ENCODE results near the gene NCKAP5. TPM values are rescaled to one million over a fixed set of nuclear protein-coding genes. Genes with fewer than 3 reads are reported as not detected.

Gene NCKAP5
- total and polyA plus RNA-seq, 9 donors, result 0.80 to 2.7 (median 2.2) TPM

DNA sequence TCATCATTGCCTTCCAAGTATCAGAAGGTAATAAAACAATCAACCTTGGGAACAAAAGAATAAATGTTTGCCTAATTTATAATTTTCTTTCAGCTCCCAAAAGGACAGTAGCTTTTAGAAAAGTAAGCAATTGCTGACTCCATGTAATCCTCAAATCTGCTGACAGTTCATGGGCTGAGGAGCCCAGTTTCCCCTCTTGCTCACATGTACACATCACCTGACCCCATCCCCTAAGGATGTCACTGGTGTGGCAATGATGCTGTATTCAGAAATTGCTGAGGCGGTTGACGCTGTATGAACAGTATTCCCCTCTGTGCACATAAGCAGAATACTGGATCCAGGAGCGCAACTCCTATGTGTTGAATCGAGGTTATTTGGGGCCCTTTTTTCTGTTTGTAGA, 842.1 kb downstream of the NCKAP5 start:
- WGBS, 3 donors, result 95 to 97% (median 96%) methylated on average over 4 of the region's 4 CpGs

DNA sequence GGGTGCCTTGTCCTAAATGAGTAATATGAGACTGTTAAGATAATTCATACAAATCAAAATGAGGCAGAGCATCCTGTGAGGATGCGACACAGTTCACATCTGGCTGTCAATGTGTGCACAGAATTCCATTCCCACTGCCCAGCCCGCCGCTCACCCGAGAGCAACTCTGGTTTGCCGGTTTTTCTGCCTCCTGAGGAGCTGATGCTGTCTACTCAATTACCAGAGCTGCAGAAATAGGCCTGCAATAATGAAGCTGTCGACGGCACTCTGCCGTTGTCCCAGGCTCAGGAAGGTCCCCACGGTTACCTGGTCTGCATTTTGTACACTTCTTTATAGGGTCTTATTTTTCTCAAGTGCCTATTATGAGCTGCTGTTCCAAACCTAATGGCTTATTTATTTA, 842.5 kb downstream of the NCKAP5 start:
- no peaks in the 10 kb centered on the region for H3K27me3 ChIP-seq
- no peaks in the 10 kb centered on the region for H3K9me3 ChIP-seq
- no peak overlapping the region for H3K27ac ChIP-seq
- WGBS, 3 donors, result 83 to 86% (median 84%) methylated on average over 9 of the region's 9 CpGs
- TF ChIP-seq EP300 (IDR thresholded peaks at IDR 0.05) (no peak), POLR2A (IDR thresholded peaks at IDR 0.05) (no peak)
- TF ChIP-seq, protein P1, sequence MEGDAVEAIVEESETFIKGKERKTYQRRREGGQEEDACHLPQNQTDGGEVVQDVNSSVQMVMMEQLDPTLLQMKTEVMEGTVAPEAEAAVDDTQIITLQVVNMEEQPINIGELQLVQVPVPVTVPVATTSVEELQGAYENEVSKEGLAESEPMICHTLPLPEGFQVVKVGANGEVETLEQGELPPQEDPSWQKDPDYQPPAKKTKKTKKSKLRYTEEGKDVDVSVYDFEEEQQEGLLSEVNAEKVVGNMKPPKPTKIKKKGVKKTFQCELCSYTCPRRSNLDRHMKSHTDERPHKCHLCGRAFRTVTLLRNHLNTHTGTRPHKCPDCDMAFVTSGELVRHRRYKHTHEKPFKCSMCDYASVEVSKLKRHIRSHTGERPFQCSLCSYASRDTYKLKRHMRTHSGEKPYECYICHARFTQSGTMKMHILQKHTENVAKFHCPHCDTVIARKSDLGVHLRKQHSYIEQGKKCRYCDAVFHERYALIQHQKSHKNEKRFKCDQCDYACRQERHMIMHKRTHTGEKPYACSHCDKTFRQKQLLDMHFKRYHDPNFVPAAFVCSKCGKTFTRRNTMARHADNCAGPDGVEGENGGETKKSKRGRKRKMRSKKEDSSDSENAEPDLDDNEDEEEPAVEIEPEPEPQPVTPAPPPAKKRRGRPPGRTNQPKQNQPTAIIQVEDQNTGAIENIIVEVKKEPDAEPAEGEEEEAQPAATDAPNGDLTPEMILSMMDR (IDR thresholded peaks at IDR 0.05), result no peak
- intact Hi-C loops (cut with DNase I), result no loop called here
- no peak for DNase-seq
- no peak overlapping the region for H3K4me3 ChIP-seq
- H3K36me3 ChIP-seq, result no peaks in the 10 kb centered on the region
- no peaks in the 10 kb centered on the region for H3K4me1 ChIP-seq (ENCODE audit: insufficient read depth)

More for the DNA sequence above, 842.1 kb downstream of the NCKAP5 start:
- Histone ChIP-seq H3K27me3 (no peaks in the 10 kb centered on the region), H3K9me3 (no peaks in the 10 kb centered on the region), H3K36me3 (no peaks in the 10 kb centered on the region), H3K4me1 (ENCODE audit: insufficient read depth) (no peaks in the 10 kb centered on the region), H3K27ac (no peak overlapping the region), H3K4me3 (no peak overlapping the region)
- no peak for DNase-seq
- intact Hi-C loops (cut with DNase I), result no loop called here
- no peak for TF ChIP-seq POLR2A (IDR thresholded peaks at IDR 0.05)
- TF ChIP-seq, protein P1 (IDR thresholded peaks at IDR 0.05), result no peak
- no peak for TF ChIP-seq EP300 (IDR thresholded peaks at IDR 0.05)

DNA sequence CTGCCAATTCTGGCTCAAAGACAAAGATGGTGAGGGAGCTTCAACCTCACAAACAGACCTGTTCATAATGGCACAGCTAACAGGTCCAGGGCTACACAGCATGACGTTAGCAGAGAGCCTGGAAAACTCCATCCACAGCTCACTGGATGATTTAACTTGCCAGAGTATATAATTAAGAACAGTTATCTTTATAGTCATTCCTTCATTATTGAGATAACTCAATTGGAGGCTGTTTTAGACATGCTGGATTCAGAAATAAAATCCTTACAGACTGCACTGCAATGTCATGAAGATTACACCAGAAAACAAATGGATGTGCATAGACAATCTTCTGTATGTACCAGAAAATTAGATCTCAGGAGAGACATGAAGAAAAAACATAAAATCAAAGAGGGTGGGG, 843.1 kb downstream of the NCKAP5 start:
- no peaks in the 10 kb centered on the region for H3K36me3 ChIP-seq
- intact Hi-C loops (cut with DNase I), result no loop called here
- no peaks in the 10 kb centered on the region for H3K4me1 ChIP-seq (ENCODE audit: insufficient read depth)
- H3K4me3 ChIP-seq, result no peak overlapping the region
- WGBS, 3 donors, result 30 to 50% (median 39%) methylated on average over 1 of the region's 1 CpG
- TF ChIP-seq POLR2A (IDR thresholded peaks at IDR 0.05), result no peak
- TF ChIP-seq EP300 (IDR thresholded peaks at IDR 0.05), result no peak
- TF ChIP-seq, protein P1 (IDR thresholded peaks at IDR 0.05), result no peak
- H3K27me3 ChIP-seq, result no peaks in the 10 kb centered on the region
- no peak overlapping the region for H3K27ac ChIP-seq
- no peaks in the 10 kb centered on the region for H3K9me3 ChIP-seq
- DNase-seq, result no peak

DNA sequence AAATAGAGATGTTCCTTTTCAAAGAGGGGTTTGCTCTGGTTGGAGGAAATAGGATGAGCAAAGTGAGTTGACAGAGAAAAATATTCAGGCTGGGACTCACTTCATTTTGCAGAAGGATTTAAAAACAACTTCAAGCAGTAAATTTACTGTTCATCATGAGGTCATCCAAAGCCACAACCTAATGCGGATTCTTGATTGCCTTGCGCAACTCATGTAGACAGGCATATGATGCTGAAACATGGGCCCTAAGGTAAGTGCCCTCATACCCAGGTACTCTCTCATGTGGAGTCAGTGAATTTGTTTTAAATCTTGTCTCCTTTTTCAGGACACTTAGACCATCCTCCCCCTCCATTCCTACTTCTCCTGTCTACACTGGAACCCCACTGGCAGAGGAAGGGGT, 846.3 kb downstream of the NCKAP5 start:
- Histone ChIP-seq H3K9me3 (no peaks in the 10 kb centered on the region), H3K27ac (no peak overlapping the region), H3K4me3 (no peak overlapping the region), H3K27me3 (no peaks in the 10 kb centered on the region), H3K36me3 (no peaks in the 10 kb centered on the region), H3K4me1 (ENCODE audit: insufficient read depth) (no peaks in the 10 kb centered on the region)
- no peak for DNase-seq
- 97 to 98% (median 98%) methylated on average over 2 of the region's 2 CpGs for WGBS, 3 donors
- no peak for TF ChIP-seq POLR2A (IDR thresholded peaks at IDR 0.05)
- TF ChIP-seq, protein P1 (IDR thresholded peaks at IDR 0.05), result no peak
- TF ChIP-seq EP300 (IDR thresholded peaks at IDR 0.05), result no peak
- intact Hi-C loops (cut with DNase I), result no loop called here

Measured in ovary (tissue), 9 donors.